GM10248 (cell line): ENCODE data around the gene PPP4R2.
"Not testable (repeated sequence)": the region's sequence is repeated elsewhere in the genome, so short reads cannot be mapped to it uniquely, and the experiment has no call there.

Experiments
- CTCF ChIA-PET: fragments of 300-600 bp; sonication (Branson Sonifier 250); formaldehyde crosslinking; extraction: SDS; loops from one replicate; lab custom pipeline; 2021; ENCODE audit warnings: antibody characterized with exemption; lab: Yijun Ruan, JAX
- POLR2A ChIA-PET: fragments of 350-650 bp; sonication (Branson Sonifier 250); formaldehyde crosslinking; extraction: SDS; loops from one replicate; lab custom pipeline; 2020; ENCODE audit warnings: antibody characterized with exemption; lab: Yijun Ruan, JAX
- DNase-seq: peaks from one replicate; pipeline ENCODE4 v3.0.0; 2012; ENCODE audit errors: extremely low spot score
- TF ChIP-seq, protein P1 (sequence below): IDR thresholded peaks from 2 replicates; pipeline ENCODE4 v1.5.1; 2012; ENCODE audit warnings: mild to moderate bottlenecking, low read depth; ENCODE audit errors: extremely low read depth, missing control alignments, control extremely low read depth

The PPP4R2 gene

DNA sequence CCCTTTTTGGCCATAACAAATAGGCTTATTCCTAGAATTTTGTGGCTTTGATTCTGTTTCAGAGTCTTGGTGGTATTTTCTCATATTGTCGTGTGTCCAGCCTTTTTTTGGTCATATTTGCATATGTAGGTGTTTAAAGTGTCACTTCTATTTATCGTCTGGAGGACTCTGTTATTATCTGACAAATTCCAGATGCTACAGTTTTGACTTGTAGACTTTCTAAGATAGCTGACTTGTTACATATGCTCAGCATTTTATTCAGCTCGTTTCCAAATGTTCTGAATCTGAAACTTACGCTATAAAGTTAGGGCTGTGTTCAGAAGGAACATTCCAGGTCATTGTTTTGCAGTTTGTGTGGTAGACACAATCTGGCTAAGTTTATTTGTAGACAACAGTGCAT is 1.9 kb downstream of the PPP4R2 start:
- ChIA-PET POLR2A (interaction anchor here (0.8 kb wide), 1 partner anchor 1778 kb away, joined by 3 read pairs; no protein-coding TSS in a partner anchor), CTCF (interaction anchor here (1.5 to 4.2 kb wide), 4 partner anchors 11 to 60 kb away, joined by 3 to 31 read pairs (median 4); no protein-coding TSS in a partner anchor)
- no peak for DNase-seq
- TF ChIP-seq, protein P1, sequence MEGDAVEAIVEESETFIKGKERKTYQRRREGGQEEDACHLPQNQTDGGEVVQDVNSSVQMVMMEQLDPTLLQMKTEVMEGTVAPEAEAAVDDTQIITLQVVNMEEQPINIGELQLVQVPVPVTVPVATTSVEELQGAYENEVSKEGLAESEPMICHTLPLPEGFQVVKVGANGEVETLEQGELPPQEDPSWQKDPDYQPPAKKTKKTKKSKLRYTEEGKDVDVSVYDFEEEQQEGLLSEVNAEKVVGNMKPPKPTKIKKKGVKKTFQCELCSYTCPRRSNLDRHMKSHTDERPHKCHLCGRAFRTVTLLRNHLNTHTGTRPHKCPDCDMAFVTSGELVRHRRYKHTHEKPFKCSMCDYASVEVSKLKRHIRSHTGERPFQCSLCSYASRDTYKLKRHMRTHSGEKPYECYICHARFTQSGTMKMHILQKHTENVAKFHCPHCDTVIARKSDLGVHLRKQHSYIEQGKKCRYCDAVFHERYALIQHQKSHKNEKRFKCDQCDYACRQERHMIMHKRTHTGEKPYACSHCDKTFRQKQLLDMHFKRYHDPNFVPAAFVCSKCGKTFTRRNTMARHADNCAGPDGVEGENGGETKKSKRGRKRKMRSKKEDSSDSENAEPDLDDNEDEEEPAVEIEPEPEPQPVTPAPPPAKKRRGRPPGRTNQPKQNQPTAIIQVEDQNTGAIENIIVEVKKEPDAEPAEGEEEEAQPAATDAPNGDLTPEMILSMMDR: no peak

DNA sequence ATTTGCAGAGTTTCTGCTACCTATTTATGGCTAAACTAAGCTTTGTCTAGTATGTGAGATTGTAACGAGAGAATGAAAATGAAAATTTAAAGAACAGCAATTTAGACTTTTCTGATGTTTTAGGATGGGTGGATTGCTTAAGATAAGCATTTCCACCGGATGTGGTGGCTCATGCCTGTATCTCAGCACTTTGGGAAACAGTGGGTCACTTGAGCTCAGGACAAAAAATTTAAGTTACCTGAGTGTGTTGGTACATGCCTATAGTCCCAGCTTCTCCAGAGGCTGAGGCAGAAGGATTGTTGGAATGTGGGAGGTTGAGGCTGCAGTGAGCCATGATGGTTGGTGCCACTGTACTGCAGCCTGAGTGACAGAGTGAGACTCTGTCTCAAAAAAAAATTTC is 3.3 kb downstream of the PPP4R2 start:
- ChIA-PET CTCF (interaction anchor here (0.7 to 4.2 kb wide), 4 partner anchors 10 to 62 kb away, joined by 3 to 31 read pairs (median 4); no protein-coding TSS in a partner anchor), POLR2A (no interaction called here)
- TF ChIP-seq, protein P1: no peak
- DNase-seq: no peak

DNA sequence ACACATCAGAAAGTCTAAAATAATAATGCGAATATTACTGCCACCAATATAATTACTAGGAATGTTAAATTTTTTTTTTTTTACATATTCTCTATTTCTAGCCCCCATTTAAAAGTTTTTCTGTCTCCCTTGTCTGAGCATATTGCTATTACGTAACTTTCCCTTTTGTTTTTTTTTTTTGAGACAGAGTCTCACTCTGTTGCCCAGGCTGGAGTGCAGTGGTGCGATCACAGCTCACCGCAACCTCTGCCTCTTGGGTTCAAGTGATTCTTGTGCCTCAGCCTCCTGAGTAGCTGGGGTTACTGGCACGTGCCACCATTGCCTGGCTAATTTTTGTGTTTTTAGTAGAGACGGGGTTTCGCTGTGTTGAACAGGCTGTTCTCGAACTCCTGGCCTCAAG is 6.4 kb downstream of the PPP4R2 start:
- DNase-seq, POLR2A ChIA-PET, CTCF ChIA-PET: not testable (repeated sequence)

DNA sequence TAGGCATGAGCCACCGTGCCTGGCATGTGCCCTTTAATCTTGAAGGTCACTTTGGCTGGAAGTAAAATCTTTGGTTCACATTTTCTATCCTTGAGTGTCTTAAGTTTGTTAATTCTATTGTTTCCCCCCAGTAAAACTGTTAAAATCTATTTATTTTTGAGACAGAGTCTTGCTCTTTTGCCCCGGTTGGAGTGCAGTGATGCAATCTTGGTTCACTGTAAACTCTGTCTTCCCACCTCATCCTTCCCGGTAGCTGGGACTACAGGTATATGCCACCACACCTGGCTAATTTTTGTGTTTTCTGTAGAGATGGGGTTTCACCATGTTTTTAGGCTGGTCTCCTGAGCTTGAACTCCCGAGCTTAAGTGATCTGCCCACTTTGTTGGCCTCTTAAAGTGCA is 7.7 kb downstream of the PPP4R2 start:
- CTCF ChIA-PET: interaction anchor here (1.6 kb wide), 1 partner anchor 52 kb away, joined by 4 read pairs; no protein-coding TSS in a partner anchor
- TF ChIP-seq, protein P1: no peak

DNA sequence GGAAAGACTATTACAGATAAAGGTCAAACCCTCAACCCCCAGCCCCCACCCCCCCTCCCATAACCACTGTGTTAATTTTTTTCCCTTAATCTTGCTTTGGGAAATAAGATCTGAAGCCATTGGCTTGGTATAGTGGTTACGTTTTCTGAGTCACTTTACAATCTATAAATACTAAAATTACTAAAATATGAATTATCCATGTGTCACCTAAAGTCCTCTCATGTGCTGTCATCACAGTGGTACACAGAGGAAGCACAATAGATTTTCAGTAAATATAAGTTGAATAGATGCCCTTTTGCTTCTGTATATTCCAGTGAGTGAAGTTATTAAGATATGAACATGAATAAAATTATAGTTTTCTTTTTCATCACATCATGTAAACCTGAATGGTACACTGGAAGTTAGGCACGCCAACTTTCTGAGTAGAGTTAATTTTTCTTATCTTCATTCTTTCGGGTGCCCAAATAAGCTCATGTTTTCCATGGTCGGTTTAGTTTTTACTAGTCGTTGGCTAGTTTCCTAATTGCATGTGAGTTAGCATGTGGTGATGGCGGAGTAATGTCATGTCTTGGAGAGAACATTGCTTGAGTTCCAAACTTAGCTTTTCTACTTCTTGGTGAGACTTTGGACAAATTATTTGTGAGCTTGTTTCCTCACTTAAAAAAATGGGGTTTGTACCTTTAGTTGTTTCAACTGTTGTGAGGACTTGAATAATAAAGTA is 11.5 kb downstream of the PPP4R2 start:
- POLR2A ChIA-PET: no interaction called here
- no peak for DNase-seq
- TF ChIP-seq, protein P1: no peak
- CTCF ChIA-PET: interaction anchor here (0.7 to 5.6 kb wide), 6 partner anchors 8 to 77 kb away, joined by 3 to 31 read pairs (median 4); partner anchors contain the start of gene PPP4R2

More for the DNA sequence above, 7.7 kb downstream of the PPP4R2 start:
- no peak for DNase-seq
- POLR2A ChIA-PET: no interaction called here

DNA sequence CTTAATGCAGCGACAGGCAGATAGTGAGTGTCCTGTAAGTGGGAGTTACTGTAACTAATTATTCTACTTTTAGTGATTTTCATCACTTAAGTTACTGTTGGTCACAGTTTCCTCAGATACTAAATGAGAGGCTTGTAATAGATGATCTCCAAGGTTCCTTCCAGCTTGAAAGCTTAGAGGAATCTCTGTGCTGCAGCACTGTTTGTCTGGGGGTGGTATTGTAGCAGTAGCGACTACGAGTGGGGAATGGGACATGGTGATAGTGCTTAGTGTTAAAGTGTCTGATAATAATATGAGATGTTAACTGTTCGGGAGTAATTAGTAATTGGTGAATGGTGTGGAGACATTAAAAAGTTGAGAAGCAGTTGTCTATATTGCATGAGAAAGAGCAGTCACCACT is 12.4 kb downstream of the PPP4R2 start:
- no peak for DNase-seq
- ChIA-PET CTCF (interaction anchor here (0.7 to 5.6 kb wide), 7 partner anchors 8 to 77 kb away, joined by 3 to 31 read pairs (median 4); partner anchors contain the start of gene PPP4R2), POLR2A (no interaction called here)
- TF ChIP-seq, protein P1: no peak

DNA sequence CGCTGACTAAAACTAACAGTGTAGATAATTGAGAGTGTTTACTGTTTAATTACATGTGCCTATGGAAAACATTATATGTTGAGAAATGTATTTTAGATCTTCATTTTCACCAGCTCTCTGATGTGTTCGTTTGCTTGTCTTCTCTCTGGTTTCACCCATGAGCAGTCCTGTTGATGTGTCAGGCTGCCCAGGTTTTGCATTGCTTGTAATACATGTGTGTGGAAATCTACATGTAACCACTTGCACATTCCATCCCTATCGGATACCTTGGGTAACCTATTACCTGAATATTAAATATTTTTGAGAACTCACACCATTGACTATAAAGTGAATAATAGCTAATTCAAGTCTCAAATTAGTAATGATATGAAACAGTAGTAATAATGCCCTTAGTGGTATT is 13.1 kb downstream of the PPP4R2 start:
- DNase-seq: no peak
- CTCF ChIA-PET: interaction anchor here (1.2 to 5.6 kb wide), 4 partner anchors 10 to 18 kb away, joined by 3 to 31 read pairs (median 12); partner anchors contain the start of gene PPP4R2
- POLR2A ChIA-PET: no interaction called here
- TF ChIP-seq, protein P1: no peak
